ENCODE measurements around the gene RELN. TPM values are rescaled to one million over a fixed set of nuclear protein-coding genes. Genes with fewer than 3 reads are reported as not detected.

RELN gene
- total RNA-seq, 6 donors from 2014 or later: 1.1 to 3.6 (median 2.6) TPM; not detected in 1

DNA sequence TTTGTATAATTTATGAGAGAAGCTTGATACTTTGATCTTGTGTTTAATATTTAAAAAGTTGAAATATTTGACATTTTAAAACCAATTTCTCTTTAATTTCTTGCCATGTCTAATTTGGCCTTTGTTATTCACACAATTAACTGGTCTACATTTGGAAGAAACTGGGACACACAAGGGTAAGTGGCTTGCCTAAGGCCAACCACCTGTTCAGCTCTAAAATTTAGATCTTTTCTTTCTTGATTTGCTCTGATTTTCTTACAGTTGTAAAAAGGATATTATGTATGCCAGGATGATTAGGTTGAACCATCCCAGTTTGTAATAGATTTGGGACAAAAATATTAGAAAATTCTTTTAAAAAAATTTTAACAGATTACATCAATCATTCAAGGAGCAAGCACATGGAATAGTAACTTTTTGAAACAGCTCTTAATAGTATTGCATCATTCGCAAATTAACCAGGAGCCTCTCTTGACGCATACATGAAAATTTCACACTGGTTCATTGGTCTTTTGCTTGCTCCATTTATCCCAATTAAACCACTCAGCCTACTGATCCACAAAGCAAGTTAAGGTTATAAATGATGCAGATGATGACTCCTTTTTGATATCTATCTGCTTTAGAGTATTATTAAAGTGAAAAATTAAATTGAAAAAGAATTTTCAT lies 321.0 kb downstream of the RELN start:
- no peak for DNase-seq
- H3K27me3 ChIP-seq: no peaks in the 10 kb centered on the region
- no peaks in the 10 kb centered on the region for H3K9me3 ChIP-seq
- no peak overlapping the region for H3K4me3 ChIP-seq
- H3K36me3 ChIP-seq: no peaks in the 10 kb centered on the region
- WGBS, 2 donors: 90 to 91% methylated on average over 2 of the region's 2 CpGs
- H3K4me1 ChIP-seq: no peaks in the 10 kb centered on the region
- TF ChIP-seq, protein P1, sequence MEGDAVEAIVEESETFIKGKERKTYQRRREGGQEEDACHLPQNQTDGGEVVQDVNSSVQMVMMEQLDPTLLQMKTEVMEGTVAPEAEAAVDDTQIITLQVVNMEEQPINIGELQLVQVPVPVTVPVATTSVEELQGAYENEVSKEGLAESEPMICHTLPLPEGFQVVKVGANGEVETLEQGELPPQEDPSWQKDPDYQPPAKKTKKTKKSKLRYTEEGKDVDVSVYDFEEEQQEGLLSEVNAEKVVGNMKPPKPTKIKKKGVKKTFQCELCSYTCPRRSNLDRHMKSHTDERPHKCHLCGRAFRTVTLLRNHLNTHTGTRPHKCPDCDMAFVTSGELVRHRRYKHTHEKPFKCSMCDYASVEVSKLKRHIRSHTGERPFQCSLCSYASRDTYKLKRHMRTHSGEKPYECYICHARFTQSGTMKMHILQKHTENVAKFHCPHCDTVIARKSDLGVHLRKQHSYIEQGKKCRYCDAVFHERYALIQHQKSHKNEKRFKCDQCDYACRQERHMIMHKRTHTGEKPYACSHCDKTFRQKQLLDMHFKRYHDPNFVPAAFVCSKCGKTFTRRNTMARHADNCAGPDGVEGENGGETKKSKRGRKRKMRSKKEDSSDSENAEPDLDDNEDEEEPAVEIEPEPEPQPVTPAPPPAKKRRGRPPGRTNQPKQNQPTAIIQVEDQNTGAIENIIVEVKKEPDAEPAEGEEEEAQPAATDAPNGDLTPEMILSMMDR (IDR thresholded peaks at IDR 0.05): no peak
- TF ChIP-seq POLR2A (IDR thresholded peaks at IDR 0.05) (no peak), EP300 (IDR thresholded peaks at IDR 0.05) (no peak), POLR2AphosphoS5 (IDR thresholded peaks at IDR 0.05) (no peak)
- no peak overlapping the region for H3K27ac ChIP-seq
- ATAC-seq (ENCODE audit: low FRiP score in 2 of 2): no peak

DNA sequence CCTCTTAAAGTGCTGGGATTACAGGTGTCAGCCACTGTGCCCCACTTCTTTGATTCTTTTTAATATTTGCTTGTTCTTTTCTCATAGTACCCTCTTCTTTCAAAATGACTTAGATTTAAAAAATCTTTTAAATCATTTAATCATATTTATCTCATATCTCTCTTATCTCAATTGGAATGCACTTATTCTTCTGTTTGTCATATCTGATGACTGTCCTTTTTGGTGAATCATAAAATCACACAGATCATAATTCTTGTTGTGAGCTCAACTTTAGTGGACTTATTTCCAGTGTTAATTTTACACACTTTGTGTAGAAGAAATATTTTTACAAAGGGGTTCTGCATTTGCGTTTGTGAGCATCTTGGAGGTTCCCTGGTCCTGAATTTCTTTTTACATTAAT lies 323.1 kb downstream of the RELN start:
- H3K4me1 ChIP-seq: no peaks in the 10 kb centered on the region
- 84 to 89% methylated on average over 1 of the region's 1 CpG for WGBS, 2 donors
- DNase-seq: no peak
- no peak for ATAC-seq (ENCODE audit: low FRiP score in 2 of 2)
- no peak for TF ChIP-seq EP300 (IDR thresholded peaks at IDR 0.05)
- TF ChIP-seq POLR2AphosphoS5 (IDR thresholded peaks at IDR 0.05): no peak
- no peak for TF ChIP-seq POLR2A (IDR thresholded peaks at IDR 0.05)
- TF ChIP-seq, protein P1 (IDR thresholded peaks at IDR 0.05): no peak
- H3K4me3 ChIP-seq: no peak overlapping the region
- no peak overlapping the region for H3K27ac ChIP-seq
- no peaks in the 10 kb centered on the region for H3K36me3 ChIP-seq
- no peaks in the 10 kb centered on the region for H3K9me3 ChIP-seq
- no peaks in the 10 kb centered on the region for H3K27me3 ChIP-seq

DNA sequence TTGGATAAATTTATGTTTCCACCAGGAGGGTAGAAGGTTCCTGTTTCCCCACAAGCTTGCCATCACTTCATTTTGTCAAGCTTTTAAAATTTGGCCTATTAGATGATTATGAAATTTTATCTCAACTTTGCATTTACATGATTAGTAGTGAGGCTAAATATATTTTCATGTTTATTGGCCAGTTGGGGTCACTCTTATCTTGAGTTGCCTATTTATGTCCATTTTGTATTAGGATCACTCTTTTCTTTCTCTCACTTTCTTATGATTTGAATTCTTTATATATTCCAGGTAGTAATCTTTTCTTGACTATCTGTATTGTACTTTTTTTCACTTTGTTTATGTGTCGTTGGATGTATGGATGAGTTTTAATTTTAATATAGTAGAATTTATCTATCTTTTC lies 324.9 kb downstream of the RELN start:
- DNase-seq (no peak), ATAC-seq (ENCODE audit: low FRiP score in 2 of 2) (no peak)
- Histone ChIP-seq H3K27ac (no peak overlapping the region), H3K4me1 (no peaks in the 10 kb centered on the region), H3K4me3 (no peak overlapping the region), H3K27me3 (no peaks in the 10 kb centered on the region), H3K36me3 (no peaks in the 10 kb centered on the region), H3K9me3 (no peaks in the 10 kb centered on the region)
- TF ChIP-seq EP300 (IDR thresholded peaks at IDR 0.05) (no peak), POLR2A (IDR thresholded peaks at IDR 0.05) (no peak), POLR2AphosphoS5 (IDR thresholded peaks at IDR 0.05) (no peak)
- TF ChIP-seq, protein P1 (IDR thresholded peaks at IDR 0.05): no peak
- 81 to 90% methylated on average over 1 of the region's 1 CpG for WGBS, 2 donors

DNA sequence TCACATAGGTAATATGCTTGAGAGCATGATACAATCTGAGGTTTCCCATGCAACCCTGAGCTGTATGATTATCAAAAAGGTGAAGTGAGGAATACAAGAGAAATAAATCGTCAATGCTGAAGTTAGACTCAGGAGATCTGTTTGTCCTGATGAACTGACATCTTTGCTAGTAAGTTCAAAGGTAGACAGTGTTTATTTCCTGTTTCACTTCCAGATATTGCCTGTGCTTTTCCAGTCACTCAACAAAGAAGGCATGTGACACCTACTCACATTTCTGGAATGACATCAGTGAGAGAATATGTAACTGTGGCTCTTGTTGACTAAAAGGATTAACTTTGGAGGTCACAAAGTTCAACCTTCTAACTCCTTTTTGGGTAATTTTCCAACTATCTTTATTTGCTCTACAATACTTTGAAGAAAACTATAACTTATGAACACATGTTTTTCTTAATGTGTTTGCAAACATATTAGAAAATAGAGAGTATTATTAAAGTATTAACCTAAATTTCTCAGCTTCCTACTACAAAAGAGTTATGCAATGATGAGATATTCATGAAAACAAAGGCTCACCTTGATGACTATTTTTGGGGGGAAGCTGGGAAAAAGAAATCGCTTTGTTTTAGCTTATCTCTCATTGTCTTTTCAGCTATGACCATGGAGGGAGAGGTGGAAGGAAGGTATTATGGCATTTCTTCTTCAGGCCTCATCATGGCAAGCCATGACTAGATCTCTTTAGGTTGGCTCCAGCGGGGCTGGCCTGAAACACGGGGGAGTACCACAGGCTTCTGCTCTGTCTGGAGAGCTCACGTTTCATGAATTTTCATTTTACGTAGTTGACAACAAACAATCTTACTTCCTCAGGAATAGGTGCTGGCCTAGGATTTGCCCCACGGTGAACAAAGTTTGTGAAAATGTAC lies 328.7 kb downstream of the RELN start:
- DNase-seq: no peak
- TF ChIP-seq POLR2AphosphoS5 (IDR thresholded peaks at IDR 0.05) (no peak), EP300 (IDR thresholded peaks at IDR 0.05) (no peak), POLR2A (IDR thresholded peaks at IDR 0.05) (no peak)
- TF ChIP-seq, protein P1 (IDR thresholded peaks at IDR 0.05): no peak
- Histone ChIP-seq H3K36me3 (no peaks in the 10 kb centered on the region), H3K9me3 (no peaks in the 10 kb centered on the region), H3K4me3 (no peak overlapping the region), H3K27ac (no peak overlapping the region), H3K4me1 (no peaks in the 10 kb centered on the region), H3K27me3 (no peaks in the 10 kb centered on the region)
- ATAC-seq (ENCODE audit: low FRiP score in 2 of 2): no peak
- WGBS, 2 donors: 78 to 79% methylated on average over 7 of the region's 7 CpGs
